Neural progenitor cell (in vitro differentiated cells): Measurements from ENCODE around the gene PJA2.

Experiments
- EZH2 ChIP-seq: fragments of 200-600 bp; sonication (generic); IDR thresholded peaks from 2 replicates; pipeline ENCODE4 v1.6.1; 2017; ENCODE audit warnings: antibody characterized with exemption, mild to moderate bottlenecking, moderate library complexity
- EZH2phosphoT487 ChIP-seq: fragments of 200-600 bp; sonication (generic); IDR thresholded peaks from 2 replicates; pipeline ENCODE4 v1.6.1; 2017; ENCODE audit warnings: antibody characterized with exemption
- TF ChIP-seq, protein P1 (sequence below): fragments of 200-600 bp; sonication (generic); IDR thresholded peaks from 2 replicates; pipeline ENCODE4 v1.5.1; 2017; ENCODE audit warnings: antibody characterized with exemption, mild to moderate bottlenecking

DNA sequence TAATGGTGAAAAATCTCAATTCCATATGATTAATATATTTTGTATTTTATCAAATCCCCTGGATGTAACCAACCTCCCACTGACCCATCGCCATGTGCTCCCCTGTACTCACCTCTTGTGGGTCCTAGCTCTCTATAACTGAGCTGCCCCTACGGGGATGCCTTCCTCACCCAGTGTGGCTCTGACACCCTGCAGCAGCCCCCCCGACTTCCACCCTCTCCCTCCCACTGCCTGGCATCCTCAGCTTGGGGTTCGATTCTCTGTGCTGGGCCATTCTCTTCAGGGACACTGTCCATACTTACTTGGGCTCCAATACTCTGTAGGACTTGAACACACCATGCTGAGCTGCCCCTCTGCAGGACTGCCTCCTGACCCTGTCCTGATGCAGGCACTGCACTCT is 87.1 kb downstream of the PJA2 start:
- TF ChIP-seq, protein P1, sequence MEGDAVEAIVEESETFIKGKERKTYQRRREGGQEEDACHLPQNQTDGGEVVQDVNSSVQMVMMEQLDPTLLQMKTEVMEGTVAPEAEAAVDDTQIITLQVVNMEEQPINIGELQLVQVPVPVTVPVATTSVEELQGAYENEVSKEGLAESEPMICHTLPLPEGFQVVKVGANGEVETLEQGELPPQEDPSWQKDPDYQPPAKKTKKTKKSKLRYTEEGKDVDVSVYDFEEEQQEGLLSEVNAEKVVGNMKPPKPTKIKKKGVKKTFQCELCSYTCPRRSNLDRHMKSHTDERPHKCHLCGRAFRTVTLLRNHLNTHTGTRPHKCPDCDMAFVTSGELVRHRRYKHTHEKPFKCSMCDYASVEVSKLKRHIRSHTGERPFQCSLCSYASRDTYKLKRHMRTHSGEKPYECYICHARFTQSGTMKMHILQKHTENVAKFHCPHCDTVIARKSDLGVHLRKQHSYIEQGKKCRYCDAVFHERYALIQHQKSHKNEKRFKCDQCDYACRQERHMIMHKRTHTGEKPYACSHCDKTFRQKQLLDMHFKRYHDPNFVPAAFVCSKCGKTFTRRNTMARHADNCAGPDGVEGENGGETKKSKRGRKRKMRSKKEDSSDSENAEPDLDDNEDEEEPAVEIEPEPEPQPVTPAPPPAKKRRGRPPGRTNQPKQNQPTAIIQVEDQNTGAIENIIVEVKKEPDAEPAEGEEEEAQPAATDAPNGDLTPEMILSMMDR = no peak
- TF ChIP-seq EZH2 (no peak), EZH2phosphoT487 (no peak)
